Vagina (tissue), 2 donors: ENCODE measurements around the gene AMIGO3. TPM values are rescaled to one million over a fixed set of nuclear protein-coding genes. Genes with fewer than 3 reads are reported as not detected.

Experiments
- DNase-seq, 2 donors: peaks; one replicate each; pipeline ENCODE4 v3.0.0-alpha.2; 2017; ENCODE audit errors: extremely low spot score in 2 of 2
- H3K27ac ChIP-seq: fragments of 200-600 bp; sonication (generic); one replicate; pipeline ENCODE4 v1.5.1; 2019
- H3K27me3 ChIP-seq: fragments of 200-600 bp; sonication (generic); one replicate; pipeline ENCODE4 v1.5.1; 2019
- H3K36me3 ChIP-seq, 2 donors: fragments of 200-600 bp; sonication (generic); one replicate each; pipeline ENCODE4 v1.5.1; 2017 to 2019
- H3K4me1 ChIP-seq: fragments of 200-600 bp; sonication (generic); one replicate; pipeline ENCODE4 v1.5.1; 2019
- H3K4me3 ChIP-seq, 2 donors: fragments of 200-600 bp; sonication (generic); 1 replicate in 1 of 2; 2 replicates in 1 of 2; pipeline ENCODE4 v1.5.1; 2016 to 2019
- H3K9me3 ChIP-seq: fragments of 200-600 bp; sonication (generic); one replicate; pipeline ENCODE4 v1.5.1; 2019
- POLR2A ChIP-seq, 2 donors: fragments of 450-650 bp; IDR thresholded peaks; one replicate each; pipeline ENCODE4 v1.6.1; 2017; ENCODE audit warnings: antibody characterized with exemption in 2 of 2, mild to moderate bottlenecking in 2 of 2, moderate library complexity in 2 of 2
- POLR2AphosphoS5 ChIP-seq, 2 donors: sonication (generic); formaldehyde crosslinking; IDR thresholded peaks; one replicate each; pipeline ENCODE4 v1.9.0; 2017; ENCODE audit warnings: antibody characterized with exemption in 2 of 2, mild to moderate bottlenecking in 2 of 2, low read depth in 1 of 2; ENCODE audit not compliant: insufficient read depth in 1 of 2
- intact Hi-C: fragments of 100-400 bp; cut with DNase I; formaldehyde crosslinking; loops from one replicate; pipeline ENCODE4 v1.15.1; 2023
- total RNA-seq: library from RNA; depleted of rRNA; stranded (reverse); fragments of >200 nt; gene quantifications from one replicate; pipeline ENCODE4 v1.2.3, GENCODE V29; 2016
- TF ChIP-seq, protein P1 (sequence below), 3 experiments: fragments of 450-650 bp in 2 of 3; fragments of 200-600 bp in 1 of 3; sonication (generic) in 1 of 3; IDR thresholded peaks; one replicate each; pipeline ENCODE4 v1.5.1; 2017 to 2019; ENCODE audit warnings: antibody characterized with exemption in 3 of 3, mild to moderate bottlenecking in 2 of 3, moderate library complexity in 2 of 3

The AMIGO3 gene
- total RNA-seq, 1 donor from 2014 or later, result not detected

DNA sequence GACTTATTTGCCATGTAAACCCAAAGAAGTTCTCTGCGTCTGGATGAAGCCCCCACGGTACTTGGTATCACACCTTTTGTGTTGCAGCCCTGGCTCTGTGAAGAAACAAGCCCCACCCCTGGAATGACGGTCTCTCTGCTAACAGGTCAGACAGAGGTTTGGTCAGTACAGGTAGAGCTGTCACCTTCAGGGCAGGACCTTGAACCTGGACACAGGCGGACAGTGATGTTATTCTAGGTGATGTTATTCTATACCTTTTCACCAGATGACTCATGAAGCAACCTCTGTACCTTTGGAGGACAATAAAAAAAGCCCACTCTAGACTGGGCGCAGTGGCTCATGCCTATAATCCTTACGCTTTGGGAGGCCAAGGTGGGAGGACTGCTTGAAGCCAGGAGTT, 15.3 kb upstream of the AMIGO3 start:
- no peak for DNase-seq
- intact Hi-C loops, result no loop called here

DNA sequence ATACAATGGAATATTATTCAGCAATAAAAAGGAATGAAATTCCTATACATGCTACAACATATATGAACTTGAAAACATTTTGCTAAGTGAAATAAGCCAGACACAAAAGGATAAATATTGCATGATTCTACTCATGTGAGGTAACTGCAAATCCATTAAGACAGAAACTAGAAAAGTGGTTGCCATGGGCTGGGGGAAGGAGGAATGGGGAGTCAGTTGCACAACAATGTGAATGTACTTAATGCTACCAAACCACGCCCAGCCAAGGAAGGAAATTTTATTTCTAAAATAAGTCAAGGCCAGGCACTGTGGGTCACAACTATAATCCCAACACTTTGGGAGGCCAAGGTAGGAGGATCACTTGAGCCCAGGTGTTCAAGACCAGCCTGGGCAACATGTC, 14.1 kb upstream of the AMIGO3 start:
- Histone ChIP-seq H3K9me3 (no peaks in the 10 kb centered on the region), H3K27ac (no peak overlapping the region), H3K4me1 (no peaks in the 10 kb centered on the region), H3K27me3 (no peaks in the 10 kb centered on the region), H3K36me3 (peaks cover 0 to 66% of the 10 kb centered on the region in 2 donors), H3K4me3 (no peak overlapping the region)
- TF ChIP-seq POLR2A (IDR thresholded peaks at IDR 0.05) (no peak), POLR2AphosphoS5 (IDR thresholded peaks at IDR 0.05; ENCODE audit: insufficient read depth in 1 of 2, low read depth in 1 of 2) (no peak)
- TF ChIP-seq, protein P1, sequence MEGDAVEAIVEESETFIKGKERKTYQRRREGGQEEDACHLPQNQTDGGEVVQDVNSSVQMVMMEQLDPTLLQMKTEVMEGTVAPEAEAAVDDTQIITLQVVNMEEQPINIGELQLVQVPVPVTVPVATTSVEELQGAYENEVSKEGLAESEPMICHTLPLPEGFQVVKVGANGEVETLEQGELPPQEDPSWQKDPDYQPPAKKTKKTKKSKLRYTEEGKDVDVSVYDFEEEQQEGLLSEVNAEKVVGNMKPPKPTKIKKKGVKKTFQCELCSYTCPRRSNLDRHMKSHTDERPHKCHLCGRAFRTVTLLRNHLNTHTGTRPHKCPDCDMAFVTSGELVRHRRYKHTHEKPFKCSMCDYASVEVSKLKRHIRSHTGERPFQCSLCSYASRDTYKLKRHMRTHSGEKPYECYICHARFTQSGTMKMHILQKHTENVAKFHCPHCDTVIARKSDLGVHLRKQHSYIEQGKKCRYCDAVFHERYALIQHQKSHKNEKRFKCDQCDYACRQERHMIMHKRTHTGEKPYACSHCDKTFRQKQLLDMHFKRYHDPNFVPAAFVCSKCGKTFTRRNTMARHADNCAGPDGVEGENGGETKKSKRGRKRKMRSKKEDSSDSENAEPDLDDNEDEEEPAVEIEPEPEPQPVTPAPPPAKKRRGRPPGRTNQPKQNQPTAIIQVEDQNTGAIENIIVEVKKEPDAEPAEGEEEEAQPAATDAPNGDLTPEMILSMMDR (IDR thresholded peaks at IDR 0.05), result no peak
- no peak for DNase-seq
- intact Hi-C loops, result no loop called here

More for the DNA sequence above, 15.3 kb upstream of the AMIGO3 start:
- H3K4me1 ChIP-seq, result no peaks in the 10 kb centered on the region
- no peak overlapping the region for H3K4me3 ChIP-seq
- no peaks in the 10 kb centered on the region for H3K27me3 ChIP-seq
- no peak overlapping the region for H3K27ac ChIP-seq
- TF ChIP-seq POLR2A (IDR thresholded peaks at IDR 0.05) (no peak), POLR2AphosphoS5 (IDR thresholded peaks at IDR 0.05; ENCODE audit: insufficient read depth in 1 of 2, low read depth in 1 of 2) (no peak)
- TF ChIP-seq, protein P1 (IDR thresholded peaks at IDR 0.05), result no peak
- H3K9me3 ChIP-seq, result no peaks in the 10 kb centered on the region
- peaks cover 0 to 66% of the 10 kb centered on the region in 2 donors for H3K36me3 ChIP-seq

DNA sequence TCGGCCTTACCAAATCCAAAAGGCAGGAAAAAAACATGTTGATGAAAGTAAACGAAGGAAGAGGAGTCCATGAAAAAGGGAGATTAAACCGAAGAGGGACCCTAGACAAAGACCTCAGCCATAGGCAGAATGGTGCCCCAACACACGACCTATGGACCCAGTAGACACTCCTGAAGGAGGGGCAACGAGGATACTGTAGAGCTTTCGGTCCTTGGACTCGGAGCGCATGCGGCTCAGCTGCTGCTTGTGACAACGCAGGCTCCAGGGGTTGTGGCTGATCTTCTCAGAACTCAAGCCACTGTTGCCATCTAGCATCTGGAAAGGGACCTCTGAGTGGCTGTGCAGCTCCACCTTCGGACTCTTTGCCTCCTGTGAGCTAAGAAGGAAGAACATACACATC, 13.1 kb upstream of the AMIGO3 start:
- H3K4me3 ChIP-seq, result no peak overlapping the region
- H3K36me3 ChIP-seq, result peaks cover 0 to 66% of the 10 kb centered on the region in 2 donors
- intact Hi-C loops, result no loop called here
- no peak for DNase-seq
- H3K27me3 ChIP-seq, result no peaks in the 10 kb centered on the region
- no peaks in the 10 kb centered on the region for H3K9me3 ChIP-seq
- H3K4me1 ChIP-seq, result no peaks in the 10 kb centered on the region
- TF ChIP-seq POLR2A (IDR thresholded peaks at IDR 0.05) (no peak), POLR2AphosphoS5 (IDR thresholded peaks at IDR 0.05; ENCODE audit: insufficient read depth in 1 of 2, low read depth in 1 of 2) (no peak)
- TF ChIP-seq, protein P1 (IDR thresholded peaks at IDR 0.05), result no peak
- H3K27ac ChIP-seq, result no peak overlapping the region

DNA sequence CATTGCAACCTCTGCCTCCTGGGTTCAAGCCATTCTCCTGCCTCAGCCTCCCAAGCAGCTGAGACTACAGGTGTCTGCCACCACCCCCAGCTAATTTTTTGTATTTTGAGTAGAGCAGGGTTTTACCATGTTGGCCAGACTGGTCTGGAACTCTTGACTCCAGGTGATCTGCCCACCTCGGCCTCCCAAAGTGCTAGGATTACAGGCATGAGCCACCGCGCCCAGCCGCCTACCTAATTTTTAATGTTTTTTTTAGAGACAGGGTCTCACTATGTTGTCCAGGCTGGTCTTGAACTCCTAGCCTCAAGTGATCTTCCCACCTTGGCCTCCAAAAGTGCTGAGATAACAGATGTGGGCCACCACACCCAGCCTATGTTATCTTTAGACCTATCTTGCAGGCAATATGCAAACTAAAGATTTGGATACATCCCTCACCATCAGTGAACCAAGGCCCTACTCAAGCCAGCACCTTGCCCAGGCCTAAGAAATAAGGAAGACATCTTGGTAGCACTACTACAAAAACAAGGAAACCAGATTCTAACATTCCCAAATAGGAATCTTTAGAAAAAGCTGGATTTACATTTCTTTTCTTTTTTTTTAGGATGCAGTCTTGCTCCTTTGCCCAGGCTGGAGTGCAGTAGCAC, 10.6 kb upstream of the AMIGO3 start:
- no peaks in the 10 kb centered on the region for H3K9me3 ChIP-seq
- H3K27me3 ChIP-seq, result no peaks in the 10 kb centered on the region
- no peak overlapping the region for H3K27ac ChIP-seq
- no peak overlapping the region for H3K4me3 ChIP-seq
- peaks cover 0 to 53% of the 10 kb centered on the region in 2 donors for H3K36me3 ChIP-seq
- TF ChIP-seq POLR2A (IDR thresholded peaks at IDR 0.05), result no peak
- TF ChIP-seq, protein P1 (IDR thresholded peaks at IDR 0.05), result no peak
- TF ChIP-seq POLR2AphosphoS5 (IDR thresholded peaks at IDR 0.05; ENCODE audit: insufficient read depth in 1 of 2, low read depth in 1 of 2), result no peak
- H3K4me1 ChIP-seq, result peaks cover 2% of the 10 kb centered on the region
- intact Hi-C loops, result loop anchor here (10.0 kb wide), 1 partner anchor 115 kb away; no protein-coding TSS in a partner anchor
- DNase-seq, result no peak

DNA sequence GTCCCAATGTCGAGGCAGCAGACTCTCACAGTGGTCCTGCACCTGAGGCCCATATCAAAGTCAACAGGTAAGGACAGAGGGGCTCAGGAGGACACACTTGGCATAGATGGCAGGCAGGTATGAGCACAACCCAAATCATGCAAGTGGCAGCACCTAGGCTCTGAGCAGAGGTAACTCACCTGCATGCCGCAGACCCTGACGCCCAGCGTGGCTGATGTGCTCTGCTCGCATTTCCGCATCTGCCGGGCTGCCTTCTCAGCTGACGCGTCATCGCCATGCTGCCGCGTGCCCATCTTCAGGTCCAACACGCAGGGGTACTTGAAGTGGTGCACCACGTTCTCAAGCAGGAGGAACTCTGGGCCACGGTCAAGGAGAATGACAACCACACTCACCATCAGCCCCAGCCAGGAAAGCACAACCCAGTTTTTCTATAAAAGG, 8.5 kb upstream of the AMIGO3 start:
- no peaks in the 10 kb centered on the region for H3K9me3 ChIP-seq
- H3K27ac ChIP-seq, result no peak overlapping the region
- DNase-seq, result no peak
- TF ChIP-seq, protein P1 (IDR thresholded peaks at IDR 0.05), result no peak
- TF ChIP-seq POLR2AphosphoS5 (IDR thresholded peaks at IDR 0.05; ENCODE audit: insufficient read depth in 1 of 2, low read depth in 1 of 2), result no peak
- TF ChIP-seq POLR2A (IDR thresholded peaks at IDR 0.05), result no peak
- intact Hi-C loops, result loop anchor here (10.0 kb wide), 1 partner anchor 117 kb away; no protein-coding TSS in a partner anchor
- H3K4me3 ChIP-seq, result no peak overlapping the region
- peaks cover 18% of the 10 kb centered on the region for H3K4me1 ChIP-seq
- no peaks in the 10 kb centered on the region for H3K27me3 ChIP-seq
- peaks cover 0 to 45% of the 10 kb centered on the region in 2 donors for H3K36me3 ChIP-seq
